Ishikawa (cell line): Measurements from ENCODE around the gene ATP10A.

Experiments used
- CEBPB ChIP-seq: IDR thresholded peaks from 2 replicates; pipeline ENCODE4 v1.6.1; 2012
- CREB1 ChIP-seq: IDR thresholded peaks from 2 replicates; pipeline ENCODE4 v1.6.1; 2012; ENCODE audit warnings: low read depth
- EGR1 ChIP-seq: IDR thresholded peaks from 2 replicates; pipeline ENCODE4 v1.6.1; 2012
- EP300 ChIP-seq: IDR thresholded peaks from 2 replicates; pipeline ENCODE4 v1.6.1; 2012; ENCODE audit warnings: borderline replicate concordance
- FOXM1 ChIP-seq: IDR thresholded peaks from 2 replicates; pipeline ENCODE4 v1.6.1; 2012; ENCODE audit warnings: low read depth, borderline replicate concordance
- NFIC ChIP-seq: IDR thresholded peaks from 2 replicates; pipeline ENCODE4 v1.6.1; 2012
- RAD21 ChIP-seq: IDR thresholded peaks from 2 replicates; pipeline ENCODE4 v1.6.1; 2012; ENCODE audit warnings: low read depth
- TAF1 ChIP-seq: IDR thresholded peaks from 2 replicates; pipeline ENCODE4 v1.6.1; 2012; ENCODE audit warnings: low read depth, mild to moderate bottlenecking
- TCF12 ChIP-seq: IDR thresholded peaks from 2 replicates; pipeline ENCODE4 v1.6.1; 2012; ENCODE audit warnings: low read depth
- TEAD4 ChIP-seq: IDR thresholded peaks from 2 replicates; pipeline ENCODE4 v1.6.1; 2012
- YY1 ChIP-seq: IDR thresholded peaks from 2 replicates; pipeline ENCODE4 v1.6.1; 2012; ENCODE audit warnings: low read depth
- ZBTB7A ChIP-seq: IDR thresholded peaks from 2 replicates; pipeline ENCODE4 v1.6.1; 2012; ENCODE audit warnings: low read depth
- TF ChIP-seq, protein P1 (sequence below): IDR thresholded peaks from 2 replicates; pipeline ENCODE4 v1.6.1; 2012; ENCODE audit warnings: low read depth, mild to moderate bottlenecking
- TF ChIP-seq, protein P2 (sequence below): IDR thresholded peaks from 2 replicates; pipeline ENCODE4 v1.6.1; 2012
- TF ChIP-seq, protein P3 (sequence below): IDR thresholded peaks from 2 replicates; pipeline ENCODE4 v1.6.1; 2012

ATP10A gene

DNA sequence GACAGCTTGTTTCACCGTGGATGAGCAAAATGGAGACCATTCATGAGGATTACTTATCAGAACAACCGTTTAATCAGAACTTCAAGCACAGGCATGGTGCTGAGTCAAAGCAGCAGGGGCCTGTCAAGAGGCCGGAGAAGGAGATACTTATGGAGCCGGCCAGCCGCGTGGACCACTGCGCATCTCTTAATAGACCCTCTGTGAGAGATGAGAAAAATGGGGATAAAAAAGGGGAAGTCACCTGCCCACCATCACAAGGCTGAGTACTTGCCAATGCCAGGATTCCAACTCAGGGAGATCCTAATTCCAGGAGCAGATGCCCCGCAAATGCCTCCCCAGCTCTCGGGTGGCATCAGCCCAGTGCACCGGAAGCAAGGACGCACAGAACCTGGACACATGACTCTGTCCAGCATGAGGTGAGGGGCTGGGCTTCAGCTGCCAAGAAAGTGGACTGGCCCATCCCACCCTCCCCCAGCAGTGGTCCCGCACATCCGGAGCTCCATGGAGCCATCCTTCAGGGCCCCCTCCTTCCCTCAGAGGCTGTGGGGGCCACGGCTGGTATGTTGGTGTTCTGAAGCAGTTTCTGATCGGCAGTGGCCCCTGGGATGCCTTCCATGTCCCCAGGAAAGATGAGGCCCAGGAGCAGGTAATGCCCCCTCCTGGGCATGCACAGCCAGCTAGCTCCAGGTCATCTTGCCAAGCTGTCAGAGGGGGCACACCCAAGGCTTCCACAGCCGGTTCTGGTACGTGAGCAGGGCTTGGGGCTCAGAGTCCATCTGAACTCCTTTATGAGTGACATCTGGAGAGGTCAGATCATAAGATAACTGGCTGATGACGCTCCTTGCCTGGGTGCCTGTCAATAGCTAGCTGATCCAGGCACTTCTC lies 143.8 kb downstream of the ATP10A start:
- TF ChIP-seq, protein P1, sequence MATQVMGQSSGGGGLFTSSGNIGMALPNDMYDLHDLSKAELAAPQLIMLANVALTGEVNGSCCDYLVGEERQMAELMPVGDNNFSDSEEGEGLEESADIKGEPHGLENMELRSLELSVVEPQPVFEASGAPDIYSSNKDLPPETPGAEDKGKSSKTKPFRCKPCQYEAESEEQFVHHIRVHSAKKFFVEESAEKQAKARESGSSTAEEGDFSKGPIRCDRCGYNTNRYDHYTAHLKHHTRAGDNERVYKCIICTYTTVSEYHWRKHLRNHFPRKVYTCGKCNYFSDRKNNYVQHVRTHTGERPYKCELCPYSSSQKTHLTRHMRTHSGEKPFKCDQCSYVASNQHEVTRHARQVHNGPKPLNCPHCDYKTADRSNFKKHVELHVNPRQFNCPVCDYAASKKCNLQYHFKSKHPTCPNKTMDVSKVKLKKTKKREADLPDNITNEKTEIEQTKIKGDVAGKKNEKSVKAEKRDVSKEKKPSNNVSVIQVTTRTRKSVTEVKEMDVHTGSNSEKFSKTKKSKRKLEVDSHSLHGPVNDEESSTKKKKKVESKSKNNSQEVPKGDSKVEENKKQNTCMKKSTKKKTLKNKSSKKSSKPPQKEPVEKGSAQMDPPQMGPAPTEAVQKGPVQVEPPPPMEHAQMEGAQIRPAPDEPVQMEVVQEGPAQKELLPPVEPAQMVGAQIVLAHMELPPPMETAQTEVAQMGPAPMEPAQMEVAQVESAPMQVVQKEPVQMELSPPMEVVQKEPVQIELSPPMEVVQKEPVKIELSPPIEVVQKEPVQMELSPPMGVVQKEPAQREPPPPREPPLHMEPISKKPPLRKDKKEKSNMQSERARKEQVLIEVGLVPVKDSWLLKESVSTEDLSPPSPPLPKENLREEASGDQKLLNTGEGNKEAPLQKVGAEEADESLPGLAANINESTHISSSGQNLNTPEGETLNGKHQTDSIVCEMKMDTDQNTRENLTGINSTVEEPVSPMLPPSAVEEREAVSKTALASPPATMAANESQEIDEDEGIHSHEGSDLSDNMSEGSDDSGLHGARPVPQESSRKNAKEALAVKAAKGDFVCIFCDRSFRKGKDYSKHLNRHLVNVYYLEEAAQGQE: no peak
- no peak for TF ChIP-seq NFIC
- no peak for TF ChIP-seq TCF12
- no peak for TF ChIP-seq CEBPB
- no peak for TF ChIP-seq TEAD4
- TF ChIP-seq, protein P2, sequence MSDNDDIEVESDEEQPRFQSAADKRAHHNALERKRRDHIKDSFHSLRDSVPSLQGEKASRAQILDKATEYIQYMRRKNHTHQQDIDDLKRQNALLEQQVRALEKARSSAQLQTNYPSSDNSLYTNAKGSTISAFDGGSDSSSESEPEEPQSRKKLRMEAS: no peak
- TF ChIP-seq ZBTB7A: no peak
- TF ChIP-seq, protein P3, sequence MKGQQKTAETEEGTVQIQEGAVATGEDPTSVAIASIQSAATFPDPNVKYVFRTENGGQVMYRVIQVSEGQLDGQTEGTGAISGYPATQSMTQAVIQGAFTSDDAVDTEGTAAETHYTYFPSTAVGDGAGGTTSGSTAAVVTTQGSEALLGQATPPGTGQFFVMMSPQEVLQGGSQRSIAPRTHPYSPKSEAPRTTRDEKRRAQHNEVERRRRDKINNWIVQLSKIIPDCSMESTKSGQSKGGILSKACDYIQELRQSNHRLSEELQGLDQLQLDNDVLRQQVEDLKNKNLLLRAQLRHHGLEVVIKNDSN: no peak
- no peak for TF ChIP-seq CREB1
- no peak for TF ChIP-seq TAF1
- TF ChIP-seq FOXM1: no peak
- no peak for TF ChIP-seq RAD21
- TF ChIP-seq YY1: no peak
- no peak for TF ChIP-seq EP300

DNA sequence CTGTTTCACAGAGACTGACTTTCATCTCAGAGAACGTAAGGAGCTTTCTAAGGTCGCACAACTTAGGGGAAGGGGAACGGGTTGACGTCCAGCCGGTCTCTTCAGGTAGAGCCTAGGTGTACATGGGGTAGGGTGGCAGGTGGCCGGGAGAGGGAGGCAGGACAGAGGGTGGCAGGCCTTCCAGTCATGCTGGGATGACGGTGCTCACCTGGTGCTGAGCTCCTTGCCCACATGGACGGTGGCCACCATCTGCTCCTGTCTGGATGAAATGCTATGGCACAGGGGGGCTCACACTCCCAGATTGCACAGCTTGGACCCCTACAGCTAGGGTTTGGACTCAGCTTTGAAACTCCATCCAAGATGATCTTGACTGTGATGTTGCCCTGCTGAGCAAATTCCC lies 144.5 kb downstream of the ATP10A start:
- TF ChIP-seq, protein P3: no peak
- TF ChIP-seq NFIC: no peak
- TF ChIP-seq, protein P2: no peak
- no peak for TF ChIP-seq CREB1
- no peak for TF ChIP-seq RAD21
- TF ChIP-seq TCF12: no peak
- no peak for TF ChIP-seq FOXM1
- TF ChIP-seq CEBPB: no peak
- no peak for TF ChIP-seq EGR1
- no peak for TF ChIP-seq YY1
- TF ChIP-seq TEAD4: no peak

DNA sequence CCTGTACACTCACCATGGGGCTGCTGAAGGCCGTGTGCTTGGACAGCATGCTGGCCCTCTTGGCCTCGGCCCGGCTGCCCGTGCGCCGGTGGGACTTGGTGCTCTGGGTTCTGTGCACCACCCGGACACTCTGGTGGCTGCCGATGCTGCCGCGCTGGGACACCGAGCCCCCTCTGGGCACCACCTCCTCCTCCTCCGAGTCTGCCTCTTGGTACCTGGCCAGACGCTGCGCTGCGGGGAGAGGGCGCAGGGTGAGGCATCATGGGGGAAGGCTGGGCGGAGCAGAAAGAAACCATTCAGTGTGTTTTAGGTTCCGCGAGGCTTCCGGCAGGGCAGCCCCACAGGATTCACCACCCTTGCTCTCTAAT lies 145.0 kb downstream of the ATP10A start:
- TF ChIP-seq NFIC: no peak
- TF ChIP-seq, protein P2: no peak
- no peak for TF ChIP-seq TCF12
- TF ChIP-seq, protein P3: no peak
- TF ChIP-seq TEAD4: no peak
- TF ChIP-seq EGR1: no peak
- TF ChIP-seq, protein P1: no peak

DNA sequence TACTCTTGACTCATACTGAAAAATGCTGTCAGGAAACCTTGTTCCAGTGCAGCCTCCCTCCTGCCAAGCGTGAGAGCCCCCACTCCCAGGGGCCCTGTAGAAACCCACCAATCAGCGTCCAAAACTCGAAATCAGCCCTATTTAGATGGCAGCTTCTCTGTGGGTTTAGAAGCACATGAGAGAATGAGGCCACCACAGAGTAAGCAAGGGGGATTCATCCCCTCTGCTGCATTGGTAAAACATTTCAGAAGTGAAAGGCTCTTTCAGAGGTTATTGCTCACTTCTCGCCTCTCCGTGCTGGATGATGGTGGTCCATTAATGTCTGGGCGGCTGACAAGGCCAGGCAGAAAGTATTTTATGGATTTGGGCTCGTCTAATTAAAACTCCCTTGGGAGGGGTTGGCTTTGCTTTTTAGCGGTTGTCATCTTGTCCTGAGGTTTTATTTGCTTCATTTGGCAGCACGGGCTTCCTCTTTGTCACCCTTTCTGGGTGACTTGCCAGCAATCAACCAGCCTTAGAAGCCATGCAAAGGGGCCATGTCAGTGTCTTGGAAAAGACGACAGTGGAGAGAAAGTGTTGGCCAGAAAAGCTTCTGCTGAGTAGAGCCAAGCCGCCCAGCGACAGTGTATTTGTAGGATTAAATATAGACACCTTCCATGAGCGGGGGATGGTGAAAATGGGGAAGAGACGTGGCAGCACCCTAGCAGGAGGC lies 145.5 kb downstream of the ATP10A start:
- TF ChIP-seq, protein P1: no peak
- TF ChIP-seq EGR1: no peak
- no peak for TF ChIP-seq RAD21
- TF ChIP-seq CEBPB: no peak
- TF ChIP-seq NFIC: no peak
- TF ChIP-seq CREB1: no peak
- no peak for TF ChIP-seq YY1
- TF ChIP-seq FOXM1: no peak
- TF ChIP-seq EP300: no peak
- TF ChIP-seq TAF1: no peak
- TF ChIP-seq, protein P3: no peak
- no peak for TF ChIP-seq TEAD4
- TF ChIP-seq, protein P2: no peak
- TF ChIP-seq TCF12: no peak
- TF ChIP-seq ZBTB7A: no peak
